HCT116 (cell line): Measurements from ENCODE around the gene PROSER2. TPM values are rescaled to one million over a fixed set of nuclear protein-coding genes. Genes with fewer than 3 reads are reported as not detected.

ENCODE experiments used
- ATAC-seq: fragments of 200-7000 bp; cut with Tn5 transposase; 2 replicates; pipeline ENCODE4 v1.9.1; 2020; ENCODE audit warnings: mild to moderate bottlenecking, moderate library complexity
- BruUV-seq: library from RNA; stranded (reverse); fragments of 400-500 nt; replicated peaks from 2 replicates; lab custom pipeline; 2021; lab: Mats Ljungman, UMichigan
- CTCF ChIA-PET: fragments of 300-600 bp; sonication (Branson Sonifier 250); formaldehyde crosslinking; loops from one replicate; lab custom pipeline; 2021; ENCODE audit warnings: antibody characterized with exemption; lab: Charles Lee
- POLR2A ChIA-PET: fragments of 300-600, 350-600 bp; sonication (Branson Sonifier 250); formaldehyde crosslinking; loops from one replicate; lab custom pipeline; 2021; ENCODE audit warnings: antibody characterized with exemption; lab: Charles Lee
- RAD21 ChIA-PET, 2 experiments: fragments of 300-600 bp; sonication (Branson Sonifier 250); formaldehyde crosslinking; loops; one replicate each; lab custom pipeline; 2023; ENCODE audit warnings: low total read pairs in 2 of 2; ENCODE audit not compliant: uncharacterized antibody in 2 of 2, unreplicated experiment in 2 of 2, low non-redundant PET in 1 of 2; lab: Charles Lee
- DNase-seq: peaks from one replicate; pipeline ENCODE4 v3.0.0-alpha.2; 2010; ENCODE audit warnings: low read depth, low spot score
- H2AFZ ChIP-seq: fragments of 200-600 bp; shearing (Covaris generic), sonication (generic); 2 replicates; pipeline ENCODE4 v1.6.1; 2017; ENCODE audit warnings: low read depth, mixed run types, mixed read lengths, antibody characterized with exemption, low read length; ENCODE audit not compliant: poor library complexity, severe bottlenecking
- H3K27ac ChIP-seq: 2 replicates; pipeline ENCODE4 v1.5.1; 2012; ENCODE audit warnings: low read depth, low read length
- H3K27me3 ChIP-seq: fragments of 200-600 bp; sonication (generic); 2 replicates; pipeline ENCODE4 v1.6.1; 2016; ENCODE audit warnings: mixed run types, low read length, mixed read lengths; ENCODE audit not compliant: insufficient read depth
- H3K36me3 ChIP-seq, 2 experiments: fragments of 200-500 bp in 1 of 2; fragments of 200-600 bp in 1 of 2; sonication (Bioruptor generic) in 1 of 2; sonication (generic) in 1 of 2; 2 replicates each; pipeline versions ENCODE4 v1.5.1 to v1.6.1; 2014 to 2016; ENCODE audit warnings: low read length in 2 of 2, inconsistent platforms in 1 of 2, mixed read lengths in 1 of 2, mixed run types in 1 of 2; ENCODE audit not compliant: insufficient read depth in 2 of 2, control insufficient read depth in 1 of 2
- H3K4me1 ChIP-seq, 2 experiments: fragments of 200-600 bp in 1 of 2; sonication (generic) in 1 of 2; 2 replicates each; pipeline versions ENCODE4 v1.5.1 to v1.6.1; 2012 to 2017; ENCODE audit warnings: low read length in 2 of 2, inconsistent platforms in 1 of 2, mild to moderate bottlenecking in 1 of 2, mixed read lengths in 1 of 2, mixed run types in 1 of 2, moderate library complexity in 1 of 2; ENCODE audit not compliant: insufficient read depth in 2 of 2, control insufficient read depth in 1 of 2
- H3K4me2 ChIP-seq: fragments of 200-600 bp; sonication (generic); 2 replicates; pipeline ENCODE4 v1.6.1; 2017; ENCODE audit warnings: mixed run types, low read length, mixed read lengths
- H3K4me3 ChIP-seq, 2 experiments: fragments of 200-600 bp in 1 of 2; sonication (generic) in 1 of 2; replicated peaks in 1 of 2; 2 replicates each; pipeline ENCODE4 v1.5.1; 2011 to 2016; ENCODE audit warnings: low read length in 2 of 2, control low read depth in 1 of 2, low read depth in 1 of 2, mild to moderate bottlenecking in 1 of 2, mixed read lengths in 1 of 2, mixed run types in 1 of 2
- H3K79me2 ChIP-seq: fragments of 200-600 bp; sonication (generic); 2 replicates; pipeline ENCODE4 v1.6.1; 2017; ENCODE audit warnings: mild to moderate bottlenecking, mixed run types, low read length, moderate library complexity, mixed read lengths; ENCODE audit not compliant: insufficient read depth
- H3K9ac ChIP-seq: fragments of 200-600 bp; sonication (generic); 2 replicates; pipeline ENCODE4 v1.6.1; 2016; ENCODE audit warnings: low read length, mixed read lengths
- H3K9me2 ChIP-seq: fragments of 200-600 bp; sonication (generic), shearing (Covaris generic); 2 replicates; pipeline ENCODE4 v1.6.1; 2017; ENCODE audit warnings: mixed run types, mild to moderate bottlenecking, moderate library complexity; ENCODE audit not compliant: insufficient read depth
- H3K9me3 ChIP-seq, 2 experiments: fragments of 200-500 bp in 1 of 2; fragments of 200-600 bp in 1 of 2; sonication (Bioruptor generic) in 1 of 2; sonication (generic) in 1 of 2; 2 replicates each; pipeline ENCODE4 v1.6.1; 2014 to 2017; ENCODE audit warnings: low read length in 2 of 2, mixed read lengths in 2 of 2, inconsistent platforms in 1 of 2, low read depth in 1 of 2, mild to moderate bottlenecking in 1 of 2, mixed run types in 1 of 2, moderate library complexity in 1 of 2; ENCODE audit not compliant: control insufficient read depth in 1 of 2, insufficient read depth in 1 of 2
- H4K20me1 ChIP-seq: fragments of 200-600 bp; sonication (generic), shearing (Covaris generic); 2 replicates; pipeline ENCODE4 v1.6.1; 2017; ENCODE audit warnings: mixed run types, mild to moderate bottlenecking, moderate library complexity; ENCODE audit not compliant: insufficient read depth
- CBX3 ChIP-seq: IDR thresholded peaks from 2 replicates; pipeline ENCODE4 v1.6.1; 2012; ENCODE audit warnings: low read depth
- CEBPB ChIP-seq: IDR thresholded peaks from 2 replicates; pipeline ENCODE4 v1.6.1; 2012; ENCODE audit warnings: low read depth
- ELF1 ChIP-seq: IDR thresholded peaks from 2 replicates; pipeline ENCODE4 v1.6.1; 2012; ENCODE audit warnings: low read depth, borderline replicate concordance
- FOSL1 ChIP-seq: IDR thresholded peaks from 2 replicates; pipeline ENCODE4 v1.6.1; 2012; ENCODE audit warnings: low read depth
- POLR2A ChIP-seq: IDR thresholded peaks from 2 replicates; pipeline ENCODE4 v1.7.0; 2011; ENCODE audit warnings: borderline replicate concordance; ENCODE audit not compliant: insufficient read depth, insufficient read length; ENCODE audit errors: extremely low read depth
- RAD21 ChIP-seq: IDR thresholded peaks from 2 replicates; pipeline ENCODE4 v1.6.1; 2012; ENCODE audit warnings: low read depth, mild to moderate bottlenecking
- REST ChIP-seq: IDR thresholded peaks from 2 replicates; pipeline ENCODE4 v1.6.1; 2012; ENCODE audit warnings: low read depth
- SIN3A ChIP-seq: IDR thresholded peaks from 2 replicates; pipeline ENCODE4 v1.6.1; 2012; ENCODE audit warnings: low read depth
- SP1 ChIP-seq: IDR thresholded peaks from 2 replicates; pipeline ENCODE4 v1.6.1; 2012; ENCODE audit warnings: low read depth
- SRF ChIP-seq: IDR thresholded peaks from 2 replicates; pipeline ENCODE4 v1.6.1; 2012; ENCODE audit warnings: low read depth
- YY1 ChIP-seq: IDR thresholded peaks from 2 replicates; pipeline ENCODE4 v1.6.1; 2011; ENCODE audit warnings: low read length, low read depth, moderate library complexity, mild to moderate bottlenecking; ENCODE audit not compliant: insufficient replicate concordance; ENCODE audit errors: extremely low read depth
- ZFX ChIP-seq: fragments of 450-650 bp; IDR thresholded peaks from 2 replicates; pipeline ENCODE4 v1.6.1; 2017
- ZNF274 ChIP-seq: fragments of 200-500 bp; sonication (Bioruptor generic); IDR thresholded peaks from 2 replicates; pipeline ENCODE4 v1.6.1; 2014; ENCODE audit warnings: mild to moderate bottlenecking, low read depth, low read length, inconsistent platforms
- intact Hi-C: fragments of 100-400 bp; cut with micrococcal nuclease; formaldehyde crosslinking; loops from 2 replicates; pipeline ENCODE4 v1.10.0; 2022
- total RNA-seq: library from RNA; stranded (reverse); gene quantifications from one replicate; pipeline ENCODE4 v1.2.1, GENCODE V29; 2021; ENCODE audit not compliant: unreplicated experiment
- TF ChIP-seq, protein P1 (sequence below): IDR thresholded peaks from 2 replicates; pipeline ENCODE4 v1.6.1; 2012

Gene PROSER2
- total RNA-seq, 1 experiment from 2014 or later: 46.2 TPM

- no peak for TF ChIP-seq CEBPB
These were observed 391 bp upstream of the PROSER2 start (continued) for GRCh38 chr10:11822809-11823121.

DNA sequence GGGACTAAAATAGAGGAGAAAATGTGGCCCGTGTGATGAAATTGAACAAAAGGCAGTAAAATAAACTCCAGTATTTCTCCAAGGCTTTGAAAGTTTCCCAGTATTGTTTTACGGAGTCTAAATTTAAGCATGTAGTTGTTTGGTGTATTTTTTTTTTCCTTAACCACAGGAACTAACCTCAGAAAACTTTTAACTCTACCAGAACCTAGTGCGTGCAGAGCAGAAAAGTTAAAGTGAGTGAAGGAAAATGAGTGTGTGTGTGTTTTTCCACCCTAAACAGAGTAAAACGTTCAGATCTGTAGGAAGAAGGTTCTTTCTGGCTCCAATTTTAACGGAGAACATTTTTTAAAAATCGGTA is 812 bp downstream of the PROSER2 start:
- Histone ChIP-seq H3K27me3 (no peaks in the 10 kb centered on the region), H3K4me2 (peak overlapping the region; percentile 78), H3K9ac (peak overlapping the region; percentile 95), H3K4me3 (peak overlapping the region; percentile 80 to 89), H3K4me1 (peaks cover 15 to 62% of the 10 kb centered on the region in 2 experiments), H3K79me2 (peaks cover 62% of the 10 kb centered on the region), H4K20me1 (peaks cover 14% of the 10 kb centered on the region; the same call in 1 of the 2 replicates), H2AFZ (no peak overlapping the region), H3K9me3 (no peaks in the 10 kb centered on the region), H3K36me3 (no peaks in the 10 kb centered on the region), H3K9me2 (no peaks in the 10 kb centered on the region), H3K27ac (peak overlapping the region; percentile 73; the same call in 1 of the 2 replicates)
- BruUV-seq: no TSS peak
- DNase-seq (no peak), ATAC-seq (no peak)
- intact Hi-C loops: no loop called here
- TF ChIP-seq POLR2A: no peak
- TF ChIP-seq ZFX: no peak
- TF ChIP-seq CBX3: no peak
- TF ChIP-seq FOSL1: no peak
- no peak for TF ChIP-seq YY1
- no peak for TF ChIP-seq ZNF274
- no peak for TF ChIP-seq SP1
- TF ChIP-seq, protein P1, sequence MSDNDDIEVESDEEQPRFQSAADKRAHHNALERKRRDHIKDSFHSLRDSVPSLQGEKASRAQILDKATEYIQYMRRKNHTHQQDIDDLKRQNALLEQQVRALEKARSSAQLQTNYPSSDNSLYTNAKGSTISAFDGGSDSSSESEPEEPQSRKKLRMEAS: no peak
- no peak for TF ChIP-seq ELF1
- no peak for TF ChIP-seq SRF
- CTCF ChIA-PET: interaction anchor here (1.2 kb wide), 1 partner anchor 10 kb away, joined by 3 read pairs; no protein-coding TSS in a partner anchor
- RAD21 ChIA-PET: no interaction called here
- POLR2A ChIA-PET: no interaction called here

DNA sequence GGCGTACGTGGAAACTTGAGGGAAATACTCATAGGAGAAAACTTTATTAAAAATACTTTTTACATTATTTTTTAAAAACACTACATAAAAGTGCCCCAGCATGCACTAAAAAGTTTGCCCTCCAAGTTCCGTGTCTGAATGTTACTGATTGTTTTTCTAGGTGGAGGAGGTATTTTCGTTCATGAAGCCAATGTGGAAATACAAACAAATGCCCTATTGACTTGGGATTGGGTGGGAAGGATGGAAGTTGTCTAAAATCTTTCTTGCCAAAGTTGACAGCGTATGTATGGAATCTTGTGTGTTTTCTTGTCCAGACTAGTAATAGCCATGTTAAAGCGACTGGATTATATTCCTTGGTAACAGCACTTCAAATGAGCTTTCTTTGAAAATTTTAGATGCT is 1.2 kb downstream of the PROSER2 start:
- peaks cover 15 to 58% of the 10 kb centered on the region in 2 experiments for H3K4me1 ChIP-seq
- H3K9me2 ChIP-seq: no peaks in the 10 kb centered on the region
- no peaks in the 10 kb centered on the region for H3K36me3 ChIP-seq
- H2AFZ ChIP-seq: no peak overlapping the region
- intact Hi-C loops: no loop called here
- peak overlapping the region; percentile 95 for H3K9ac ChIP-seq
- no peak for ATAC-seq
- peaks cover 66% of the 10 kb centered on the region for H3K79me2 ChIP-seq
- TF ChIP-seq, protein P1: no peak
- TF ChIP-seq RAD21: no peak
- TF ChIP-seq SRF: no peak
- no peak for TF ChIP-seq POLR2A
- no peak for TF ChIP-seq FOSL1
- TF ChIP-seq REST: no peak
- no peak for TF ChIP-seq SIN3A
- TF ChIP-seq, all 23 proteins: peak for 0
- H3K4me3 ChIP-seq: peak overlapping the region; percentile 80 to 89
- RAD21 ChIA-PET: no interaction called here
- POLR2A ChIA-PET: no interaction called here
- no peaks in the 10 kb centered on the region for H3K27me3 ChIP-seq
- CTCF ChIA-PET: interaction anchor here (1.2 kb wide), 1 partner anchor 10 kb away, joined by 3 read pairs; no protein-coding TSS in a partner anchor
- H4K20me1 ChIP-seq: peaks cover 14% of the 10 kb centered on the region; the same call in 1 of the 2 replicates
- no peaks in the 10 kb centered on the region for H3K9me3 ChIP-seq
- no peak overlapping the region for H3K27ac ChIP-seq
- peak overlapping the region; percentile 78 for H3K4me2 ChIP-seq
- no TSS peak for BruUV-seq
- DNase-seq: no peak
